HEK293 (cell line): ENCODE data around the gene ATOH8.

ENCODE experiments used
- CTCF ChIA-PET: fragments of 350-600 bp; formaldehyde crosslinking; extraction: SDS; loops from one replicate; lab custom pipeline; 2021; ENCODE audit warnings: antibody characterized with exemption; lab: Yijun Ruan, JAX
- POLR2A ChIA-PET: fragments of 300-600 bp; formaldehyde crosslinking; extraction: SDS; loops from one replicate; lab custom pipeline; 2020; ENCODE audit warnings: antibody characterized with exemption, inconsistent platforms; lab: Yijun Ruan, JAX
- H3K27ac ChIP-seq: fragments of 200-500 bp; sonication (Bioruptor generic); 2 replicates; pipeline ENCODE4 v1.5.1; 2014; ENCODE audit warnings: low read depth, low read length, control low read depth, inconsistent platforms; ENCODE audit errors: extremely low read depth
- H3K36me3 ChIP-seq, 2 experiments: fragments of 200-500 bp in 1 of 2; sonication (Bioruptor generic) in 1 of 2; 1 replicate in 1 of 2; 2 replicates in 1 of 2; pipeline ENCODE4 v1.5.1; 2014 to 2017; ENCODE audit warnings: inconsistent platforms in 2 of 2, low read length in 2 of 2; ENCODE audit not compliant: control insufficient read depth in 2 of 2, insufficient read depth in 1 of 2
- H3K4me1 ChIP-seq: fragments of 200-500 bp; sonication (Bioruptor generic); 2 replicates; pipeline ENCODE4 v1.5.1; 2014; ENCODE audit warnings: mild to moderate bottlenecking, low read length, inconsistent platforms; ENCODE audit not compliant: control insufficient read depth, insufficient read depth
- H3K4me3 ChIP-seq: 2 replicates; pipeline ENCODE4 v1.5.1; 2011; ENCODE audit warnings: low read depth, mild to moderate bottlenecking, control low read depth, low read length, moderate library complexity
- H3K9me3 ChIP-seq: fragments of 200-500 bp; sonication (Bioruptor generic); 2 replicates; pipeline ENCODE4 v1.5.1; 2014; ENCODE audit warnings: low read depth, low read length, inconsistent platforms; ENCODE audit not compliant: control insufficient read depth, insufficient read depth
- GLIS1 ChIP-seq: fragments of 450-650 bp; formaldehyde crosslinking; IDR thresholded peaks from 2 replicates; pipeline ENCODE4 v1.5.1; 2016; ENCODE audit warnings: missing biosample characterization, missing genetic modification characterization
- GLIS2 ChIP-seq: fragments of 450-650 bp; formaldehyde crosslinking; IDR thresholded peaks from 2 replicates; pipeline ENCODE4 v1.5.1; 2016; ENCODE audit warnings: missing biosample characterization, missing genetic modification characterization
- IKZF3 ChIP-seq: fragments of 450-650 bp; IDR thresholded peaks from 2 replicates; pipeline ENCODE4 v1.5.0; 2018; ENCODE audit warnings: missing biosample characterization, mild to moderate bottlenecking, missing genetic modification characterization, moderate library complexity
- KLF10 ChIP-seq: fragments of 450-650 bp; IDR thresholded peaks from 2 replicates; pipeline ENCODE4 v1.5.1; 2018; ENCODE audit warnings: missing biosample characterization, mild to moderate bottlenecking, missing genetic modification characterization
- KLF8 ChIP-seq: fragments of 450-650 bp; formaldehyde crosslinking; IDR thresholded peaks from 2 replicates; pipeline ENCODE4 v1.5.1; 2016; ENCODE audit warnings: missing biosample characterization, missing genetic modification characterization
- PRDM2 ChIP-seq: fragments of 450-650 bp; formaldehyde crosslinking; IDR thresholded peaks from 2 replicates; pipeline ENCODE4 v1.5.1; 2016; ENCODE audit warnings: missing biosample characterization, missing genetic modification characterization, borderline replicate concordance
- SP3 ChIP-seq: fragments of 450-650 bp; formaldehyde crosslinking; IDR thresholded peaks from 2 replicates; pipeline ENCODE4 v1.5.1; 2016; ENCODE audit warnings: missing biosample characterization, missing genetic modification characterization
- TCF7L2 ChIP-seq: IDR thresholded peaks from 2 replicates; pipeline ENCODE4 v1.6.1; 2011; ENCODE audit warnings: low read depth, mild to moderate bottlenecking, inconsistent platforms, low read length, moderate library complexity, borderline replicate concordance
- ZBTB49 ChIP-seq: fragments of 450-650 bp; formaldehyde crosslinking; IDR thresholded peaks from 2 replicates; pipeline ENCODE4 v1.5.1; 2016; ENCODE audit warnings: missing biosample characterization, missing genetic modification characterization, low read depth
- ZIC2 ChIP-seq: fragments of 450-650 bp; formaldehyde crosslinking; IDR thresholded peaks from 2 replicates; pipeline ENCODE4 v1.5.1; 2016; ENCODE audit warnings: missing biosample characterization, missing genetic modification characterization
- ZNF148 ChIP-seq: fragments of 450-650 bp; formaldehyde crosslinking; IDR thresholded peaks from 2 replicates; pipeline ENCODE4 v1.5.0; 2017; ENCODE audit warnings: missing biosample characterization, missing genetic modification characterization, borderline replicate concordance
- ZNF155 ChIP-seq: fragments of 450-650 bp; formaldehyde crosslinking; IDR thresholded peaks from 2 replicates; pipeline ENCODE4 v1.5.1; 2016; ENCODE audit warnings: missing biosample characterization, missing genetic modification characterization
- ZNF23 ChIP-seq: fragments of 450-650 bp; formaldehyde crosslinking; IDR thresholded peaks from 2 replicates; pipeline ENCODE4 v1.5.1; 2016; ENCODE audit warnings: missing biosample characterization, missing genetic modification characterization, borderline replicate concordance
- ZNF302 ChIP-seq: fragments of 450-650 bp; formaldehyde crosslinking; IDR thresholded peaks from 2 replicates; pipeline ENCODE4 v1.5.1; 2016; ENCODE audit warnings: missing biosample characterization, missing genetic modification characterization, low read depth
- ZNF354C ChIP-seq: fragments of 450-650 bp; formaldehyde crosslinking; IDR thresholded peaks from 2 replicates; pipeline ENCODE4 v1.5.1; 2016; ENCODE audit warnings: missing biosample characterization, missing genetic modification characterization, low read depth, borderline replicate concordance
- ZNF423 ChIP-seq: fragments of 450-650 bp; formaldehyde crosslinking; IDR thresholded peaks from 2 replicates; pipeline ENCODE4 v1.5.1; 2016; ENCODE audit warnings: missing biosample characterization, missing genetic modification characterization
- ZNF600 ChIP-seq: fragments of 450-650 bp; formaldehyde crosslinking; IDR thresholded peaks from 2 replicates; pipeline ENCODE4 v1.5.1; 2016; ENCODE audit warnings: missing biosample characterization, missing genetic modification characterization
- ZNF664 ChIP-seq: fragments of 450-650 bp; formaldehyde crosslinking; IDR thresholded peaks from 2 replicates; pipeline ENCODE4 v1.5.1; 2016; ENCODE audit warnings: missing biosample characterization, missing genetic modification characterization
- ZNF701 ChIP-seq: fragments of 450-650 bp; formaldehyde crosslinking; IDR thresholded peaks from 2 replicates; pipeline ENCODE4 v1.5.1; 2016; ENCODE audit warnings: missing biosample characterization, missing genetic modification characterization
- ZNF76 ChIP-seq: fragments of 450-650 bp; formaldehyde crosslinking; IDR thresholded peaks from 2 replicates; pipeline ENCODE4; 2016; ENCODE audit warnings: low read depth, missing biosample characterization, missing genetic modification characterization, borderline replicate concordance
- ZNF785 ChIP-seq: fragments of 450-650 bp; formaldehyde crosslinking; IDR thresholded peaks from 2 replicates; pipeline ENCODE4 v1.5.1; 2016; ENCODE audit warnings: missing biosample characterization, missing genetic modification characterization
- ZNF837 ChIP-seq: fragments of 450-650 bp; formaldehyde crosslinking; IDR thresholded peaks from 2 replicates; pipeline ENCODE4 v1.5.1; 2016; ENCODE audit warnings: missing biosample characterization, missing genetic modification characterization
- ZXDB ChIP-seq: fragments of 450-650 bp; formaldehyde crosslinking; IDR thresholded peaks from 2 replicates; pipeline ENCODE4 v1.5.1; 2016; ENCODE audit warnings: missing biosample characterization, missing genetic modification characterization
- TF ChIP-seq, protein P1 (sequence below): fragments of 450-650 bp; formaldehyde crosslinking; IDR thresholded peaks from 2 replicates; pipeline ENCODE4 v1.5.1; 2016; ENCODE audit warnings: missing biosample characterization, missing genetic modification characterization

The ATOH8 gene

GRCh38 chr2:85760872-85761271 lies 7.1 kb downstream of the ATOH8 start (continued):
- TF ChIP-seq ZNF354C (tag by site-specific recombination) = no peak
- no peak for TF ChIP-seq ZNF423 (tag by site-specific recombination)
- no peak for TF ChIP-seq ZNF785 (tag by site-specific recombination)
- no peak for TF ChIP-seq GLIS1 (tag by site-specific recombination)
- no peak for TF ChIP-seq GLIS2 (tag by site-specific recombination)
- TF ChIP-seq, protein P1, sequence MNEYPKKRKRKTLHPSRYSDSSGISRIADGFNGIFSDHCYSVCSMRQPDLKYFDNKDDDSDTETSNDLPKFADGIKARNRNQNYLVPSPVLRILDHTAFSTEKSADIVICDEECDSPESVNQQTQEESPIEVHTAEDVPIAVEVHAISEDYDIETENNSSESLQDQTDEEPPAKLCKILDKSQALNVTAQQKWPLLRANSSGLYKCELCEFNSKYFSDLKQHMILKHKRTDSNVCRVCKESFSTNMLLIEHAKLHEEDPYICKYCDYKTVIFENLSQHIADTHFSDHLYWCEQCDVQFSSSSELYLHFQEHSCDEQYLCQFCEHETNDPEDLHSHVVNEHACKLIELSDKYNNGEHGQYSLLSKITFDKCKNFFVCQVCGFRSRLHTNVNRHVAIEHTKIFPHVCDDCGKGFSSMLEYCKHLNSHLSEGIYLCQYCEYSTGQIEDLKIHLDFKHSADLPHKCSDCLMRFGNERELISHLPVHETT = no peak
- TF ChIP-seq ZNF76 (tag by site-specific recombination) = no peak

- H3K9me3 ChIP-seq = no peaks in the 10 kb centered on the region
- no peak overlapping the region for H3K4me3 ChIP-seq
- POLR2A ChIA-PET = interaction anchor here (1.2 to 1.4 kb wide), 2 partner anchors 11 to 19 kb away, joined by 3 to 5 read pairs; no protein-coding TSS in a partner anchor
- H3K36me3 ChIP-seq = no peaks in the 10 kb centered on the region
- H3K27ac ChIP-seq = no peak overlapping the region
- CTCF ChIA-PET = interaction anchor here (0.6 to 8.0 kb wide), 9 partner anchors 9 to 124 kb away, joined by 3 to 57 read pairs (median 4); partner anchors contain the start of gene ATOH8
- H3K4me1 ChIP-seq = no peaks in the 10 kb centered on the region
- TF ChIP-seq ZNF664 (no peak), ZNF701 (tag by site-specific recombination) (no peak), ZBTB49 (tag by site-specific recombination) (no peak), ZIC2 (peak; percentile 44), PRDM2 (no peak), ZNF148 (tag by site-specific recombination) (no peak), SP3 (no peak), ZXDB (tag by site-specific recombination) (no peak), TCF7L2 (no peak), KLF8 (no peak), ZNF837 (tag by site-specific recombination) (no peak), KLF10 (tag by site-specific recombination) (no peak), ZNF600 (tag by site-specific recombination) (peak; percentile 38; the same call in 1 of the 2 replicates), ZNF155 (no peak), IKZF3 (no peak), ZNF23 (tag by site-specific recombination) (no peak), ZNF302 (tag by site-specific recombination) (no peak)
Measured at GRCh38 chr2:85761512-85761944, 7.7 kb downstream of the ATOH8 start.
